GM23248 (cell line): ENCODE results near the gene DTX4.

Source experiments
- EZH2 ChIP-seq: fragments of 200-600 bp; sonication (generic); IDR thresholded peaks from 2 replicates; pipeline ENCODE4 v1.6.1; 2018; ENCODE audit warnings: antibody characterized with exemption, mild to moderate bottlenecking; ENCODE audit not compliant: insufficient read depth, poor library complexity, severe bottlenecking
- EZH2phosphoT487 ChIP-seq: fragments of 200-600 bp; sonication (generic); IDR thresholded peaks from 2 replicates; pipeline ENCODE4 v1.6.1; 2018; ENCODE audit warnings: antibody characterized with exemption, moderate library complexity, mild to moderate bottlenecking, low read depth; ENCODE audit not compliant: insufficient read depth

DNA sequence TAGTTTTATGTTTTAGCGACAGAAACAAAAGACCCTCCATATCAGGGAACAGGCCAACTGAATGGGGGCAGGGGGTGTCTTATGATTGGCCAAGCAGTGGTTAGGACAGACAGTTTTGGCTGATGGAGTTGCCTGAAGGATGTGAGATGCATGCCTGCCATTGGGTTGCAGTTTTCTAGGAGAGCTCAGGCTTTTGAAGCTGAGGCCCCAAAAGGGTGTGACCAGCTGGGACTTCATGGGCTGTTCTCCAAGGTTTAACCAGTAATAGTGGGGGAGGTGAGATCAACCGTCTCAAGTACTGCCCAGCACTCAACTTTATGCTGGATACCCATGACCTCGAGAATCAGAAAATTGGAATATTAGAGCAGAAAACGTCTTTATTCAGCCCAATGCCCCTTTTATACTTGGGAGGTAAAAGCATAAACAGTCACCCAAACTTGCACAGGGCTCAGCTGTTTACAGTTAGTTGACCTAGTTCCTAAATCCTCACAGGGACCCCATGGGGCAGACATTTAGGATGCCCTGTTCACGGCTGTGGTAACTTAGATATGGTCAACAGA lies 13.5 kb downstream of the DTX4 start:
- TF ChIP-seq EZH2 = no peak
- TF ChIP-seq EZH2phosphoT487 = no peak
